NT2/D1 (cell line): ENCODE data around the gene C10orf67.
A peak's percentile ranks its signal among the peaks of the same experiment; 100 is the strongest.

Experiments used
- SUZ12 ChIP-seq: IDR thresholded peaks from 2 replicates; pipeline ENCODE4 v1.6.1; 2011; ENCODE audit not compliant: insufficient read length, insufficient read depth; ENCODE audit errors: extremely low read depth
- YY1 ChIP-seq: IDR thresholded peaks from 2 replicates; pipeline ENCODE4 v1.6.1; 2011; ENCODE audit not compliant: insufficient read length, insufficient read depth
- ZNF274 ChIP-seq: IDR thresholded peaks from 2 replicates; pipeline ENCODE4 v1.6.1; 2011; ENCODE audit warnings: mild to moderate bottlenecking, low read depth, low read length

DNA sequence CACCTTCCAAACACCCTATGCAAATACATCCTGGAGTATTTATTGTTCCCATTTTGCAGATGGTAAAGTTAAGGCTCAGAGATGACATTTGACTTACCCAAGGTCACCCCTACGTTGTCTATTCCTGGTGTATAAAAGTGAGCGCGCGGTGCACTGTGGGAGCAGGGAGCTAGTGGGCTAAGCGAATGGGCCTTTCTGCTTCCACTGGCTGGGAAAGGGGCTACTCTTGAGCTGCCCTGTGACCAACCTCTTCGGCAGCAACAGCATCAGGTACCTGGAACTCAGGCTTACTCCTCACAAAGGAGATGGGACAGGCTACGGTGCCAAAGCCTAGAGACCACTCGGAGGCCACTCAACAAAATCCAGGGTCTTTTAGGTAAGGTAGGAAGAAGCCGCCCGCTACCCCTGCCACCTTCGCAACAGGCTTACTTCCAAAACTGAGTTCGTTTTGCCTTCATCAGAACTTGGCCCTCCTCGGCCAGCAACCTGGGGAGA is 150.1 kb downstream of the C10orf67 start:
- TF ChIP-seq ZNF274 = no peak
- no peak for TF ChIP-seq YY1
- TF ChIP-seq SUZ12 = peak; percentile 3
